ENCODE measurements around the gene BCAN.

BCAN gene

DNA sequence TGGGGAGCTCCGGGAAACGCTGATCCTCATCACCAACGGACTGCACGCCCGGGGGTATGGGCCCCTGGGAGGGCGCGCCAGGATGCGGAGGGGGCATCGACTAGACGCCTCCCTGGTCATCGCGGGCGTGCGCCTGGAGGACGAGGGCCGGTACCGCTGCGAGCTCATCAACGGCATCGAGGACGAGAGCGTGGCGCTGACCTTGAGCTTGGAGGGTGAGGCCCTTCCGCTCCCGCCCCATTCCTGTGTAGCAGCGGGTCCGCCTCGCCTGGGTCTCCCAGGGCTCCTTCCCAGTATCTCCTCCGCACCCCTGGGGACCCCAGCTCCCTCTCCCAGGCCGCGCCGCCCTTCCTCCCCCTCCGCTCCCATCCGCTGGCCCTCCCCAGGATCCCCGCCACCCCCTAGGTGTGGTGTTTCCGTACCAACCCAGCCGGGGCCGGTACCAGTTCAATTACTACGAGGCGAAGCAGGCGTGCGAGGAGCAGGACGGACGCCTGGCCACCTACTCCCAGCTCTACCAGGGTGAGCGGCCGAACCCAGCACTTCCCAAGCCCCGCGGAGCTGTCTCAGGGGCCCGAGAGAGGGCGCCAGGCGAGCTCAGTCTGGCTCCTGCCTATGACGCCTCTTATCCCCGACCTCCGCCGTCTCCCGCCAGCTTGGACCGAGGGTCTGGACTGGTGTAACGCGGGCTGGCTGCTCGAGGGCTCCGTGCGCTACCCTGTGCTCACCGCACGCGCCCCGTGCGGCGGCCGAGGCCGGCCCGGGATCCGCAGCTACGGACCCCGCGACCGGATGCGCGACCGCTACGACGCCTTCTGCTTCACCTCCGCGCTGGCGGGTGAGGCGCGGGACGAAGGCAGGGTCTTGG lies 17.7 kb upstream of the BCAN start:
- Histone ChIP-seq H3K4ac (ENCODE audit: low read depth in 1 of 2, low read length in 2 of 2) (no peak overlapping the region), H3K18ac (ENCODE audit: low read depth in 1 of 2, low read length in 2 of 2) (peak overlapping the region; percentile 59 to 86), H2AFZ (ENCODE audit: low read depth, low read length) (peak overlapping the region; percentile 46), H3K4me1 (ENCODE audit: control insufficient read depth, insufficient read depth, low read depth, low read length) (peaks cover 19% of the 10 kb centered on the region), H3K14ac (ENCODE audit: low read length in 2 of 2) (peak overlapping the region in 1 of 2 experiments; percentile 45), H2BK15ac (ENCODE audit: low read depth, poor library complexity, severe bottlenecking) (no peak overlapping the region), H3K79me1 (replicated peaks; ENCODE audit: low read length, poor library complexity, severe bottlenecking) (no peaks in the 10 kb centered on the region), H2BK12ac (ENCODE audit: low read length in 2 of 2) (peak overlapping the region; percentile 55 to 61), H4K91ac (ENCODE audit: low read length) (peak overlapping the region; percentile 54), H3K9ac (ENCODE audit: low read length) (no peak overlapping the region), H2AK5ac (ENCODE audit: low read length, severe bottlenecking) (no peak overlapping the region), H3K27me3 (ENCODE audit: control insufficient read depth in 1 of 2, insufficient read depth in 1 of 2, low read length in 2 of 2) (peaks cover 73 to 91% of the 10 kb centered on the region in 2 experiments), H3K4me2 (ENCODE audit: low read length, poor library complexity, severe bottlenecking) (peak overlapping the region; percentile 93), H3K23ac (ENCODE audit: low read length in 2 of 2) (peak overlapping the region in 1 of 2 experiments; percentile 94), H3K9me3 (ENCODE audit: control insufficient read depth, low read length) (no peaks in the 10 kb centered on the region), H2BK120ac (ENCODE audit: low read depth, low read length) (no peak overlapping the region), H3K4me3 (ENCODE audit: insufficient read depth in 1 of 2, low read depth in 1 of 2, low read length in 2 of 2) (peak overlapping the region; percentile 50 to 58), H4K8ac (ENCODE audit: low read length) (peak overlapping the region; percentile 91), H3K27ac (ENCODE audit: low read length, poor library complexity, severe bottlenecking) (no peak overlapping the region), H2BK5ac (ENCODE audit: low read depth, low read length, poor library complexity, severe bottlenecking) (no peak overlapping the region), H3K36me3 (ENCODE audit: control insufficient read depth in 1 of 2, insufficient read depth in 2 of 2, low read depth in 1 of 2, low read length in 2 of 2) (no peaks in the 10 kb centered on the region)
- DNase-seq, result peak; percentile 64
- WGBS, result 3% methylated on average over 62 of the region's 87 CpGs

DNA sequence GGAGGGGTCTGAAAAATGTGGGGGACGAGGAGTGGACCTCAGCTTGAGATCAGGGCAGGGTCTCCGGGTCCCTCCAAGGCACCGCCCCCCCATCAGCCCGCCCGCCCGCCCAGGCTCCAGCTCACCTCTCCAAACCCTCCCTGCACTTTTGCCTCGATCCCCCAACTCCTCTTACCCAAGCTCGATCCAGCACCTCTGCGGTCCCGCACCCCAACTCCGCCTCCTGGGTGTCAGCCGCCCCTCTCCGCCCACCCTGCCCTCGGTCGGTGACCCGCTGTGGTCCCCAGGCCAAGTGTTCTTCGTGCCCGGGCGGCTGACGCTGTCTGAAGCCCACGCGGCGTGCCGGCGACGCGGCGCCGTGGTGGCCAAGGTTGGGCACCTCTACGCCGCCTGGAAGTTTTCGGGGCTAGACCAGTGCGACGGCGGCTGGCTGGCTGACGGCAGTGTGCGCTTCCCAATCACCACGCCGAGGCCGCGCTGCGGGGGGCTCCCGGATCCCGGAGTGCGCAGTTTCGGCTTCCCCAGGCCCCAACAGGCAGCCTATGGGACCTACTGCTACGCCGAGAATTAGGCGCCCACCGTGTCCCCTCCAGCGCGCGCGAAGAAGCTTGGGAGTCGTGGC lies 17.0 kb upstream of the BCAN start:
- Histone ChIP-seq H2AFZ (ENCODE audit: low read depth, low read length) (peak overlapping the region; percentile 46), H2BK120ac (ENCODE audit: low read depth, low read length) (no peak overlapping the region), H3K18ac (ENCODE audit: low read depth in 1 of 2, low read length in 2 of 2) (peak overlapping the region in 1 of 2 experiments; percentile 76), H3K4ac (ENCODE audit: low read depth in 1 of 2, low read length in 2 of 2) (peak overlapping the region in 1 of 2 experiments; percentile 35), H3K23ac (ENCODE audit: low read length in 2 of 2) (peak overlapping the region in 1 of 2 experiments; percentile 99), H4K8ac (ENCODE audit: low read length) (peak overlapping the region; percentile 19), H3K4me3 (ENCODE audit: insufficient read depth in 1 of 2, low read depth in 1 of 2, low read length in 2 of 2) (peak overlapping the region; percentile 50 to 58), H3K14ac (ENCODE audit: low read length in 2 of 2) (no peak overlapping the region), H3K4me1 (ENCODE audit: control insufficient read depth, insufficient read depth, low read depth, low read length) (peaks cover 19% of the 10 kb centered on the region), H3K79me1 (replicated peaks; ENCODE audit: low read length, poor library complexity, severe bottlenecking) (no peaks in the 10 kb centered on the region), H3K27me3 (ENCODE audit: control insufficient read depth in 1 of 2, insufficient read depth in 1 of 2, low read length in 2 of 2) (peaks cover 68 to 90% of the 10 kb centered on the region in 2 experiments), H3K9ac (ENCODE audit: low read length) (no peak overlapping the region), H2BK12ac (ENCODE audit: low read length in 2 of 2) (peak overlapping the region; percentile 61 to 83), H2BK15ac (ENCODE audit: low read depth, poor library complexity, severe bottlenecking) (peak overlapping the region; percentile 80), H4K91ac (ENCODE audit: low read length) (peak overlapping the region; percentile 54), H2BK5ac (ENCODE audit: low read depth, low read length, poor library complexity, severe bottlenecking) (no peak overlapping the region), H2AK5ac (ENCODE audit: low read length, severe bottlenecking) (no peak overlapping the region), H3K9me3 (ENCODE audit: control insufficient read depth, low read length) (no peaks in the 10 kb centered on the region), H3K36me3 (ENCODE audit: control insufficient read depth in 1 of 2, insufficient read depth in 2 of 2, low read depth in 1 of 2, low read length in 2 of 2) (no peaks in the 10 kb centered on the region), H3K27ac (ENCODE audit: low read length, poor library complexity, severe bottlenecking) (no peak overlapping the region), H3K4me2 (ENCODE audit: low read length, poor library complexity, severe bottlenecking) (peak overlapping the region; percentile 93)
- 1% methylated on average over 50 of the region's 55 CpGs for WGBS
- DNase-seq, result no peak

DNA sequence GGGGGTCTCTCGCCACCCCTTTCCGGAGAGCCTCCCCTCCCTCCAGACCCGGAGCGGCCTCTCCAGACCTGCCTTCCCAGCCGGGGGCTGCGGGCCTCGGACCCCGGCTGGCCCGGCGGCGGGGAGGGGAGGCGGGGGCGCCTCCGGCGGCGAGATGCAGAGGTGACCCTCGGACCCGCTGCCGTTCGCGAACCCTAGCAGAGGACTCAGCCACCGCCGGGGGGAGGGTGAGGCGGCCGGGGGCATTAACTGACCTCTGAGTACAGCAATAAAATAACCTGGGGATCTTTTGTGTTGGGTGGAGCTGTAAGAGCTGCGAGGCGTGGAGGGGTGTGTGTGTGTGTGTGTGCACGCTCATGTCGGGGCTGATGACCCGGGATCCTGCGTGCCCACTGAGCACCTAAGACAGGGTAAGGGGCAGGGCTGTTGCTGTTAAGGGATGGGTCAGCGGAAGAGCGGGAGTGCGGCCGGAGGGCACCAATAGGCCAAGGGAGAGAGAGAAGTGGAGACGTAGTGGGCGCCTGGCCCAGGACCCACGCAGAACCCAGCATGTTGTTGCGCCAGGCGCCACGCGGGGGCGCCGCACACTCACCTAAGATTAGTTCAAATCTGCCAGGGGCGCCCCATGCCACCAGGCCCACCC lies 16.4 kb upstream of the BCAN start:
- Histone ChIP-seq H3K23ac (ENCODE audit: low read length in 2 of 2) (no peak overlapping the region), H2BK120ac (ENCODE audit: low read depth, low read length) (no peak overlapping the region), H3K4me3 (ENCODE audit: insufficient read depth in 1 of 2, low read depth in 1 of 2, low read length in 2 of 2) (peak overlapping the region in 1 of 2 experiments; percentile 41), H3K4me1 (ENCODE audit: control insufficient read depth, insufficient read depth, low read depth, low read length) (peaks cover 19% of the 10 kb centered on the region), H2AK5ac (ENCODE audit: low read length, severe bottlenecking) (no peak overlapping the region), H2AFZ (ENCODE audit: low read depth, low read length) (no peak overlapping the region), H3K9ac (ENCODE audit: low read length) (no peak overlapping the region), H3K4me2 (ENCODE audit: low read length, poor library complexity, severe bottlenecking) (peak overlapping the region; percentile 63), H3K27me3 (ENCODE audit: control insufficient read depth in 1 of 2, insufficient read depth in 1 of 2, low read length in 2 of 2) (peaks cover 65 to 84% of the 10 kb centered on the region in 2 experiments), H3K9me3 (ENCODE audit: control insufficient read depth, low read length) (no peaks in the 10 kb centered on the region), H2BK15ac (ENCODE audit: low read depth, poor library complexity, severe bottlenecking) (peak overlapping the region; percentile 80), H2BK5ac (ENCODE audit: low read depth, low read length, poor library complexity, severe bottlenecking) (no peak overlapping the region), H4K91ac (ENCODE audit: low read length) (no peak overlapping the region), H4K8ac (ENCODE audit: low read length) (peak overlapping the region; percentile 27), H3K79me1 (replicated peaks; ENCODE audit: low read length, poor library complexity, severe bottlenecking) (no peaks in the 10 kb centered on the region), H3K14ac (ENCODE audit: low read length in 2 of 2) (no peak overlapping the region), H3K4ac (ENCODE audit: low read depth in 1 of 2, low read length in 2 of 2) (no peak overlapping the region), H3K36me3 (ENCODE audit: control insufficient read depth in 1 of 2, insufficient read depth in 2 of 2, low read depth in 1 of 2, low read length in 2 of 2) (no peaks in the 10 kb centered on the region), H3K18ac (ENCODE audit: low read depth in 1 of 2, low read length in 2 of 2) (peak overlapping the region in 1 of 2 experiments; percentile 35), H3K27ac (ENCODE audit: low read length, poor library complexity, severe bottlenecking) (no peak overlapping the region), H2BK12ac (ENCODE audit: low read length in 2 of 2) (peak overlapping the region in 1 of 2 experiments; percentile 38)
- 4% methylated on average over 45 of the region's 45 CpGs for WGBS
- peak; percentile 56 for DNase-seq

DNA sequence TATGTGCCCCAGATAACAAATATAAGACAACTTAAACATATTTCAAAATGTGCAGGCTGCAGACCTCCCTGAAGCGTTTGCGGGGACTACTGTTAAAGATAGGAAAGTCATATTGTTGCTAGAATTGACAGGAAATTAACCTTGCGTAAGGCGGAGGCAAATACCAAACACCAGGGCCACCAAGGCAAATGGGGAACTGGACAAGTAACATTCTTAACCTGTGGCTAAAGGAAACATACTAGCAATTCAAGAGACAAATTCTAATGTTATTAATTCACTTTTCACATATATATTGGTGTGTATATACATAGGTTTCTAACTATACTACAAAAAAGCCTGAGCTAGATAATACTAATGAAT lies 15.9 kb upstream of the BCAN start:
- no peak overlapping the region for H3K18ac ChIP-seq (ENCODE audit: low read depth in 1 of 2, low read length in 2 of 2)
- H4K91ac ChIP-seq (ENCODE audit: low read length), result no peak overlapping the region
- no peaks in the 10 kb centered on the region for H3K9me3 ChIP-seq (ENCODE audit: control insufficient read depth, low read length)
- no peak overlapping the region for H3K23ac ChIP-seq (ENCODE audit: low read length in 2 of 2)
- peaks cover 19% of the 10 kb centered on the region for H3K4me1 ChIP-seq (ENCODE audit: control insufficient read depth, insufficient read depth, low read depth, low read length)
- no peaks in the 10 kb centered on the region for H3K36me3 ChIP-seq (ENCODE audit: control insufficient read depth in 1 of 2, insufficient read depth in 2 of 2, low read depth in 1 of 2, low read length in 2 of 2)
- H2BK5ac ChIP-seq (ENCODE audit: low read depth, low read length, poor library complexity, severe bottlenecking), result no peak overlapping the region
- no peak overlapping the region for H3K27ac ChIP-seq (ENCODE audit: low read length, poor library complexity, severe bottlenecking)
- H3K4me2 ChIP-seq (ENCODE audit: low read length, poor library complexity, severe bottlenecking), result no peak overlapping the region
- H3K4ac ChIP-seq (ENCODE audit: low read depth in 1 of 2, low read length in 2 of 2), result no peak overlapping the region
- H3K14ac ChIP-seq (ENCODE audit: low read length in 2 of 2), result no peak overlapping the region
- H3K4me3 ChIP-seq (ENCODE audit: insufficient read depth in 1 of 2, low read depth in 1 of 2, low read length in 2 of 2), result no peak overlapping the region
- no peak overlapping the region for H2BK120ac ChIP-seq (ENCODE audit: low read depth, low read length)
- H4K8ac ChIP-seq (ENCODE audit: low read length), result no peak overlapping the region
- H3K27me3 ChIP-seq (ENCODE audit: control insufficient read depth in 1 of 2, insufficient read depth in 1 of 2, low read length in 2 of 2), result peaks cover 65 to 84% of the 10 kb centered on the region in 2 experiments
- no peak overlapping the region for H2BK15ac ChIP-seq (ENCODE audit: low read depth, poor library complexity, severe bottlenecking)
- no peak for DNase-seq
- H3K9ac ChIP-seq (ENCODE audit: low read length), result no peak overlapping the region
- H2AFZ ChIP-seq (ENCODE audit: low read depth, low read length), result no peak overlapping the region
- no peak overlapping the region for H2AK5ac ChIP-seq (ENCODE audit: low read length, severe bottlenecking)
- 42% methylated on average over 4 of the region's 4 CpGs for WGBS
- no peaks in the 10 kb centered on the region for H3K79me1 ChIP-seq (replicated peaks; ENCODE audit: low read length, poor library complexity, severe bottlenecking)
- H2BK12ac ChIP-seq (ENCODE audit: low read length in 2 of 2), result no peak overlapping the region
